Head of caudate nucleus (tissue), 42 donors: ENCODE measurements around the gene PIGO.

Experiments
- DNase-seq, 42 donors: peaks; one replicate each; pipeline versions ENCODE4 v3.0.0 to v3.0.0-alpha.2; 2020 to 2021; ENCODE audit warnings: mixed read lengths in 7 of 42
- intact Hi-C: fragments of 100-400 bp; cut with DNase I; formaldehyde crosslinking; loops from one replicate; pipeline ENCODE4 v1.15.0; 2022

The PIGO gene

GRCh38 chr9:35096035-35096849 lies at the start of gene PIGO:
TSS of gene PIGO (minus strand) at chr9:35096591. CDS start at chr9:35095565, 1,026 bp downstream.
- peak; percentile 74 to 96 (median 90) for DNase-seq
- intact Hi-C loops = loop anchor here (2.0 to 10.0 kb wide), 2 partner anchors 23 to 201 kb away; partner anchors contain the start of gene VCP

GRCh38 chr9:35142037-35142436 lies 45.6 kb upstream of the PIGO start:
- no peak for DNase-seq
- intact Hi-C loops = no loop called here

DNA sequence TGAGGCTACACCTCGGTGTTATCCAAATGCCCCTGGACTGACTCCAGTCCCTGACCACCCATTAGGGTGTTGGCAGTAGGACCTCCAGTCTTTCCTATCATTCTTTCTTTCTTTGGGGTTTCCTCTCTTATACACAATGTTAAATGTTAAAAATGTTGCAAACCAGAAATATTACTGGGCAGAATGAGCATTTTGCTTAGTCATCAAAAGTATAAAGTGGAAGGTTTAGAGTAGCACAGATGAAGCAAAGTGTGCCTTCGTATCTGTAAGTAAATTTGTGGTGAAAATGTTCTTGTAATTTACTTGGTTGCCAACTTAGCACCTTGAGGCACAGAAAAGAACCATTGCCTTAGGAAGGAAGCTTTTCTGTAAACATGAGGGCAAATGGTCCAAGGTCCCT lies 43.7 kb upstream of the PIGO start:
- no peak for DNase-seq
- intact Hi-C loops = no loop called here

GRCh38 chr9:35136866-35137265 lies 40.5 kb upstream of the PIGO start:
- intact Hi-C loops = no loop called here
- DNase-seq = peak in 1 of 42 donors; percentile 8

GRCh38 chr9:35135988-35136387 lies 39.6 kb upstream of the PIGO start:
- peak in 1 of 42 donors; percentile 4 for DNase-seq
- intact Hi-C loops = no loop called here

- intact Hi-C loops = no loop called here
- DNase-seq = no peak
These were observed 38.5 kb upstream of the PIGO start for GRCh38 chr9:35134920-35135319.

- peak; percentile 84 to 98 (median 94) for DNase-seq
- intact Hi-C loops = loop anchor here (5.0 kb wide), 2 partner anchors 140 to 360 kb away; no protein-coding TSS in a partner anchor
These were observed 20.6 kb upstream of the PIGO start for GRCh38 chr9:35116898-35117551.

DNA sequence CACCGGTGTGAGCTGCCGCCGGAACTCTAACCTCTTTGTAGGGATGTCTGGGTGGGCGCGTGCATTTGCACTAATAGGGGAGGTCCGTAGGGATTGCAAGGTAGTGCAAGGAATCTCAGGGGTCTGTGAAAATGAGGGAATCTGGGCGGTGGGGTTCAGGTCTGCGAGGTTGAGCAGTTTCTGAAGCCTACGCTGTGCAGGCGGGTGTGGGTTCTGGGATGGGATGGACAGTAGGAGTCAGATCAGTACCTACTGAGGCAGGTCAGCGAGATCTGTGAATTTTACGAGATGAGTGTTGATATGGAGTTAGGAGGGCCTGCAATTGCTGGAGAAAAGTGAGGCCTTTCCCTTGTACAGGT lies 20.1 kb upstream of the PIGO start:
- DNase-seq = peak in 1 of 42 donors; percentile 15
- intact Hi-C loops = loop anchor here (5.0 kb wide), 2 partner anchors 141 to 361 kb away; no protein-coding TSS in a partner anchor

DNA sequence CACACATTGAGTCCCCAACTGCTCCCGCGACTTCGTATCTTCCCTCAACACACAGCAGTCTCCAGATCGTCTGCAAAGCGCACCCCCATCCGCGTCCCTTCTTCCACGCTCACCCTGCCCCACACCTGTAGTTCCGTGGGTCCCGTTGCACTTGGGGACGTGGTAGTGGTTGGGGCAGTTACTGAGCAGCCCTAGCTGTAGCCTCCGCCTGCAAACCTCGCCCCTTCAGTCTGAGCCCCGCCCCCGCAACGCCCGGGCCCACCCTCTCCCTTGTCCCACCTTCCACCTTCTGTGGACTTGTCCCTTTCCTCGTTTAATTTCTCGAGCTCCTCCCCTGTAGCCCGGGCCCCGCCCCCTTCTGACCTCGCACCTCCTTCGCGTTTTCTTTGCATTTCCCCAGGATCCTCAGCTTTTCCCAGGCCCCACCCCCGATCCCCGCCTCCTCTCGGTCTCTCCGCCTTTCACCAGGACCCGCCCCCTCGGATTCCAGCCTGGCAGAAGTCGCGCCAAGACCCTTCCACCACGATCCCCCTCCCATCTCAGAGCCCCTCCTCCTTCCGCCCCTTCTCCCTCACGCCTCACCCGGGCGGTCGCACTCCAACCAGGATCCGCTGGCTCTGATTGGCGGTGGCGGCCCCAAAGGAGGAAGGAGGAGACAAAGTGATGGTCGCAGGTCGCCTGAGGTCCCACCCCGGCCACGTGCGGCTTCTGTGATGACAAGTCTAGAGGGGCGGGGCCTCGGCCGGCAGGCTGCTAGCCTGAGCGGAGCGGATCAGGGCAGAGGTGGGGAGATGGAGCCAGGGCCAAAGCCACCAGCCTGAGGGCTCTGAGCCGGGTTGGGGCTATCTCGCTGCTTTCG lies 19.5 kb upstream of the PIGO start, which contains the start of gene ATOSB:
Gene ATOSB, minus strand, starts transcription at position 183 of the 859 bp plus-strand sequence. CDS start 7,588 bp downstream, outside the sequence.
- intact Hi-C loops = loop anchor here (5.0 kb wide), 2 partner anchors 141 to 361 kb away; no protein-coding TSS in a partner anchor
- DNase-seq = peak; percentile 79 to 96 (median 90)

- DNase-seq = peak in 31 of 42 donors; percentile 6 to 65 (median 39)
- intact Hi-C loops = loop anchor here (5.0 kb wide), 3 partner anchors 47 to 362 kb away; partner anchors contain the start of gene UNC13B
These were observed 18.6 kb upstream of the PIGO start for GRCh38 chr9:35114840-35115628.

DNA sequence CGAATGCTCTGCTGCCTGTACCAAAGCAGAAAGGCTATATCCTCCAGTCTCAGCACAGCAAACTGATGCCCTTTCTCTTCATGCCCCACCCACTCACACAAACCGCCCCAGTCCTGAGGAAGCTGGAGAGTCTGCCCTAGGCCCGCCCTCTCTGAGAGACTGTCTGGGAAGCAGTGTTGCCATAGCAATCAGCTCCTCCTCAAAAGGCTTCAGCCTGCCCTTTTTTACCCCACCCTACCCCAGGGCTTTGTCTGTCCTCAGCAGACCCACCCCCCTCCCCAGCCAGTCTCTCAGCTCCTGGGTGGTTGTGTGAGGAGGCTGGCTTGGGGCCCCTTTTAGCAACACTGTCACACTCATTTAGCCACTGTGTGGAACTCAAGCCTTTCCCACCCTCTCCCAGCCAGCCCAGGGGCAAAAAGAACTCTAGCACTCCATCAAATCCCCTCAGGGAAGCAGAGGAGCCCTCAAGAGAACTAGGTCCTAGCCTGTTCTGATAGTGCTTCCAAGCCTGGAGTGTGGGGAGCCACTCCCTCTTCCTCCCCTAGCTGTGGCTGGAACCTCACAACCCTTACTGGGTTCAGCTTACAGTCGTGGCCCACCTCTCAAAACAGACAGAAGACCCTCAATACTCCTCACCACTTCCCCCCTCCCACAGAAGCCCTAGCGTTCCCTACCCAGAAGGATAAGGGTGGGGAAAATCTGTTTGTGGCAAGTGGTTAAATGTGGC lies 17.9 kb upstream of the PIGO start:
- DNase-seq = peak in 41 of 42 donors; percentile 42 to 93 (median 75)
- intact Hi-C loops = loop anchor here (5.0 kb wide), 1 partner anchor 48 kb away; the partner anchor contains the start of gene UNC13B

DNA sequence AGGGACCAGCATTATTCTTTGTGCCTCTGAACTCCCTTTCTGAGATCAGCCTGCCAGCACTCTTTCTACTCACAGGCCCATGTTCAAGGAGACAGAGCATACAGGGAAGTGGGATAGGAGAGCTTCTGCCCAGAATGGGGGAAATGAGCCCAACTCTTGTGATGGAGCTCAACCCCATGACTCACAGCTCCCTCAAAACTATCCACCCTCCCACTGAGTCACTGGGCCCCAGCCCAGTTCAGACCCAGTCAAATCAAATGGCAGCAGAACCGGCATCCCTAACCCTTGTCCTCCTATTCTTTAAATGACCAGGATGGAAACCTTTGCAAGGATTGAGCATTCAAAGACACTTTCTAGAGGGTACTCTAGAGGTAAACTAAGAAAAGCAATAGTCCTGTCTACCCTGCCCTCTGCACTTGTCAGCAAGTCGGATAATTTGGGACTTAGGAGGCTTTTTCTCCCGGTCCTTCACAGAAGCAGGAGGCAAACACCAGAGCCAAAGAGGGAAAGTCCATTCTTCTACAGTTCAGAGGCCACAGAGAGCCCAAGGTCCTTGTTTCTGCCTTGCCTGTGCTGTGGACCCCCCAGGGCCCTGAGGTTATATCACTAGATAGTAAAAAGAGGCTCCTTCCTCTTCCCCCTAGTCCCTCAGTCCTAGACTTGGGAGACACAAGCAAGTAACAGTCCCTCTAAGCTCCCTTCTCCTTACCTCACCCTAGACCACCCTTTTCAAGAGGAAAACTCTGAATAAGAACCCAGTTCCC lies 16.0 kb upstream of the PIGO start:
- DNase-seq = peak in 8 of 42 donors; percentile 8 to 68 (median 50)
- intact Hi-C loops = loop anchor here (5.0 kb wide), 1 partner anchor 50 kb away; the partner anchor contains the start of gene UNC13B

DNA sequence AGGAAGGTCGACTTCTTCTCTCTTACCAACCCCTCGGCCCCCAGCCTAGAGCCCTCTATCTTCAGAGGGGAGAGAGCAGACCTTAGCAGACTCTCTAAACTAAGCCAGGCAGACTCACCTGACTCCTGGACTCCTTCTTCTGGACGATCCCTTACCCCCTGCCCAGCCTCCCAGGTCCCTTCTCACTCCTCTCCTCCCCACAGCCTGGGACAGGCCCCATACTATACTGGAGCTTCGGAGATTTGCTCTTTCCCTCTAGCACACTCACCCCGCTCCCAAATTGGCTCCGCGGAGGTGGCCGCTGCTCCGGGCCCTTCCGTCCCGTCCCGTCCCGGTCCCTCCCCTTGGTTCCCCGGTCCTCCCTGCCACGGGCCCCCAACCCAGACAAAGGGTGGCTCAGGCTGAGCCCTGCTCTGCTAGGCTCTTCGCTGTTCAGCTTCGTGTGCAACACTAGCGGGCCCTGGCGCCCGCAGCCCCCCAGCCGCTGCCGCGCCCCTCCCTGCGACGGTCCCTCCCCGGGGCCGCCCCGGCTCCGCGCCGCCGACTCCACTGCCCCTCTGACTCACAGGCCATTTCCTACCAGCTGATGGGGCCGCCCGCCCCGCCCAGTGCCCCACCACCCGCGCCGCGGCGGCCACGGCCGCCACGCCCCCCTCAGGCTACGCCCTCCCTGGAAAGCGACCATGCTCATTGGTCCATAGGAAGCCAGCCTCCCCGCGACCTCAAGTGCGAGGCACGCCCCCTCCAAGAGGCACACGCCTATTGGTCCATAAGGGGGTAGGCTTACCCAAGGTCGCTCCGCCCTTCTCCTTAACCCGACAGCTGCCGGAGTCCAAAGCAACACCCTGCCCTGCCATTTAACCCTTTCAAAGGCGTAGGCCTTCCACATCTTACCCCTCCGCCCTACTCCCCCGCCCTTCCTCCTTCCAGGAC lies 14.9 kb upstream of the PIGO start:
- peak; percentile 96 to 100 (median 99) for DNase-seq
- intact Hi-C loops = loop anchor here (5.0 kb wide), 1 partner anchor 51 kb away; the partner anchor contains the start of gene UNC13B

DNA sequence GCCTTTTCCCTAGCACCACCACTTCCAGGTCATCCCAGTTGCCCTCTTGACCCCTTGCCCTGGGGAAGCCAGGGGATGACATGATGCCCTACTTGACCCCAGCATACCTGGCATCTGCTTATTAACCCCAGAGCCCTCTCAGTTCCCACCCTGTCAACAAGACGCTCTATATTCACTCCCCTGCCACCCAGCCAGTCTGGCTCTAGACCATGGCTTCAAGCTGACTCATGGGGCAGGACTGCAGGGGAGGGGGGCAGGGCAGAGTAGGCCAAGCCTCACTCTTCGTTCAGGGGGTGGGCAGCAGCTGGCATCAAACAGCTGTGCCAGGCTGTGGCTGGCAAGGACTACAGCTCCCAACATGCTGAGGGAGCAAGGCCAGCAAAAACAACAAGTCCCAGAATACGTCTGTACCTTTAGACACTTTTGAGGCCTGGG lies 14.0 kb upstream of the PIGO start:
- peak; percentile 32 to 87 (median 64) for DNase-seq
- intact Hi-C loops = loop anchor here (5.0 kb wide), 1 partner anchor 52 kb away; the partner anchor contains the start of gene UNC13B

- intact Hi-C loops = no loop called here
- DNase-seq = no peak
These were observed 12.7 kb upstream of the PIGO start for GRCh38 chr9:35108946-35109575.
